MM.1S (cell line): ENCODE results near the gene MAGOH.
A peak's percentile ranks its signal among the peaks of the same experiment; 100 is the strongest.

ENCODE experiments used
- DNase-seq: peaks from one replicate; pipeline ENCODE4 v3.0.0-alpha.2; 2015
- H2AFZ ChIP-seq: fragments of 300-600 bp; sonication (generic); 2 replicates; pipeline ENCODE4 v1.6.0; 2016; ENCODE audit warnings: antibody characterized with exemption, low read length
- H3F3A ChIP-seq: fragments of 300-600 bp; sonication (generic); 2 replicates; pipeline ENCODE4 v1.6.1; 2016; ENCODE audit warnings: mild to moderate bottlenecking, antibody characterized with exemption, low read length, moderate library complexity, mixed read lengths; ENCODE audit not compliant: insufficient read depth
- H3K27ac ChIP-seq: fragments of 300-600 bp; sonication (generic); 2 replicates; pipeline ENCODE4 v1.5.1; 2016; ENCODE audit warnings: mild to moderate bottlenecking, low read length
- H3K27me3 ChIP-seq: fragments of 300-600 bp; sonication (generic); replicated peaks from 2 replicates; pipeline ENCODE4 v1.6.0; 2016; ENCODE audit warnings: low read length; ENCODE audit not compliant: insufficient read depth
- H3K36me3 ChIP-seq: fragments of 300-600 bp; sonication (generic); replicated peaks from 2 replicates; pipeline ENCODE4 v1.6.1; 2016; ENCODE audit warnings: mild to moderate bottlenecking, low read length, mixed read lengths; ENCODE audit not compliant: insufficient read depth
- H3K4me1 ChIP-seq: fragments of 300-600 bp; sonication (generic); 2 replicates; pipeline ENCODE4 v1.6.1; 2016; ENCODE audit warnings: low read length, mixed read lengths
- H3K4me2 ChIP-seq: fragments of 300-600 bp; sonication (generic); 2 replicates; pipeline ENCODE4 v1.6.0; 2016; ENCODE audit warnings: low read depth, low read length
- H3K4me3 ChIP-seq: fragments of 300-600 bp; sonication (generic); 2 replicates; pipeline ENCODE4 v1.5.1; 2016; ENCODE audit warnings: low read length, mixed read lengths
- H3K79me2 ChIP-seq: fragments of 300-600 bp; sonication (generic); 2 replicates; pipeline ENCODE4 v1.6.1; 2016; ENCODE audit warnings: mixed run types, low read length, mixed read lengths
- H3K9ac ChIP-seq: fragments of 300-600 bp; sonication (generic); 2 replicates; pipeline ENCODE4 v1.6.1; 2016; ENCODE audit warnings: low read length, mixed read lengths
- H3K9me2 ChIP-seq: fragments of 300-600 bp; sonication (generic); replicated peaks from 2 replicates; pipeline ENCODE4 v1.6.1; 2016; ENCODE audit warnings: mild to moderate bottlenecking, low read length, mixed read lengths; ENCODE audit not compliant: insufficient read depth
- H3K9me3 ChIP-seq: fragments of 300-600 bp; sonication (generic); replicated peaks from 2 replicates; pipeline ENCODE4 v1.6.1; 2016; ENCODE audit warnings: mild to moderate bottlenecking, low read length, mixed read lengths; ENCODE audit not compliant: insufficient read depth
- H4K20me1 ChIP-seq: fragments of 300-600 bp; sonication (generic); 2 replicates; pipeline ENCODE4 v1.6.1; 2016; ENCODE audit warnings: mild to moderate bottlenecking, low read length, moderate library complexity, mixed read lengths; ENCODE audit not compliant: insufficient read depth
- CTCF ChIP-seq: fragments of 300-600 bp; sonication (generic); IDR thresholded peaks from 2 replicates; pipeline ENCODE4 v1.5.1; 2016; ENCODE audit warnings: antibody characterized with exemption, low read length, mixed read lengths
- EZH2 ChIP-seq: fragments of 300-600 bp; sonication (generic); optimal IDR thresholded peaks from 2 replicates; pipeline ENCODE3; 2017; ENCODE audit warnings: low read depth, mild to moderate bottlenecking, antibody characterized with exemption, low read length, mixed read lengths
- EZH2phosphoT487 ChIP-seq: fragments of 300-600 bp; sonication (generic); IDR thresholded peaks from 2 replicates; pipeline ENCODE4 v1.6.1; 2018; ENCODE audit warnings: antibody characterized with exemption, low read length

Gene MAGOH

GRCh38 chr1:53238197-53239155, at the start of gene MAGOH:
TSS of gene MAGOH (minus strand) at chr1:53238518. CDS start at chr1:53238448, 70 bp downstream.
- Histone ChIP-seq H3K4me3 (peak within 1 kb of the TSS; percentile 97), H3K36me3 (no peaks in the 10 kb centered on the region; the same call in 1 of the 2 replicates), H2AFZ (peak within 1 kb of the TSS; percentile 86), H3K9me3 (no peaks in the 10 kb centered on the region), H3F3A (peaks cover 8% of the 10 kb centered on the region), H3K27me3 (no peaks in the 10 kb centered on the region), H3K4me1 (peaks cover 4% of the 10 kb centered on the region; the same call in 1 of the 2 replicates), H4K20me1 (no peaks in the 10 kb centered on the region), H3K9me2 (no peaks in the 10 kb centered on the region), H3K9ac (peak within 1 kb of the TSS; percentile 87), H3K79me2 (peaks cover 42% of the 10 kb centered on the region), H3K4me2 (peak within 1 kb of the TSS; percentile 70), H3K27ac (peak within 1 kb of the TSS; percentile 52; the same call in 1 of the 2 replicates)
- no peak for TF ChIP-seq CTCF
- no peak for TF ChIP-seq EZH2
- no peak for TF ChIP-seq EZH2phosphoT487
- DNase-seq, result peak; percentile 99

- no peak for DNase-seq
- H3K27me3 ChIP-seq, result no peaks in the 10 kb centered on the region
- H3F3A ChIP-seq, result no peaks in the 10 kb centered on the region
Observed at GRCh38 chr1:53286955-53287354, 48.6 kb upstream of the MAGOH start.

More at GRCh38 chr1:53286955-53287354, 48.6 kb upstream of the MAGOH start:
- H3K9ac ChIP-seq, result no peak overlapping the region
- H3K4me1 ChIP-seq, result no peaks in the 10 kb centered on the region
- H3K27ac ChIP-seq, result no peak overlapping the region
- no peaks in the 10 kb centered on the region; the same call in none of the 2 replicates for H3K36me3 ChIP-seq
- H3K4me3 ChIP-seq, result no peak overlapping the region
- TF ChIP-seq CTCF (no peak), EZH2phosphoT487 (no peak), EZH2 (no peak)
- H3K4me2 ChIP-seq, result no peak overlapping the region
- H3K9me3 ChIP-seq, result no peaks in the 10 kb centered on the region
- H4K20me1 ChIP-seq, result no peaks in the 10 kb centered on the region
- H2AFZ ChIP-seq, result no peak overlapping the region
- H3K79me2 ChIP-seq, result peaks cover 18% of the 10 kb centered on the region
- no peaks in the 10 kb centered on the region for H3K9me2 ChIP-seq
